ENCODE results near the gene OR8D4.

DNA sequence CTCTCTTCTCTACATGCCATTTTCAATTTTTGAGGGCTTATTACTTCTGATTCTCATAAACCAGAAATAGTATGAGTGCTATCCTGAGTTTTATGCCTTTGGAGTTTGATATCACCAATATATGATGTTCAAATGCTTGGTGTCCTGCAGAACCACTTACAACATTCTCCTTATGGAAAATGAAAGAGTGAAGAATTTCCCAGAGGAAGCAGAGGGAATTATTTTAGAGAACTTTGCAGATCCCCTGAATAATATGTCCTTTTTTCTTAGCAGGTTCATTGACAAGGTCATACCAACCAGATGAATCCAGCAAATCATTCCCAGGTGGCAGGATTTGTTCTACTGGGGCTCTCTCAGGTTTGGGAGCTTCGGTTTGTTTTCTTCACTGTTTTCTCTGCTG, 37.4 kb downstream of the OR8D4 start, which contains the start of gene OR4D5:
- TF ChIP-seq, protein P1, sequence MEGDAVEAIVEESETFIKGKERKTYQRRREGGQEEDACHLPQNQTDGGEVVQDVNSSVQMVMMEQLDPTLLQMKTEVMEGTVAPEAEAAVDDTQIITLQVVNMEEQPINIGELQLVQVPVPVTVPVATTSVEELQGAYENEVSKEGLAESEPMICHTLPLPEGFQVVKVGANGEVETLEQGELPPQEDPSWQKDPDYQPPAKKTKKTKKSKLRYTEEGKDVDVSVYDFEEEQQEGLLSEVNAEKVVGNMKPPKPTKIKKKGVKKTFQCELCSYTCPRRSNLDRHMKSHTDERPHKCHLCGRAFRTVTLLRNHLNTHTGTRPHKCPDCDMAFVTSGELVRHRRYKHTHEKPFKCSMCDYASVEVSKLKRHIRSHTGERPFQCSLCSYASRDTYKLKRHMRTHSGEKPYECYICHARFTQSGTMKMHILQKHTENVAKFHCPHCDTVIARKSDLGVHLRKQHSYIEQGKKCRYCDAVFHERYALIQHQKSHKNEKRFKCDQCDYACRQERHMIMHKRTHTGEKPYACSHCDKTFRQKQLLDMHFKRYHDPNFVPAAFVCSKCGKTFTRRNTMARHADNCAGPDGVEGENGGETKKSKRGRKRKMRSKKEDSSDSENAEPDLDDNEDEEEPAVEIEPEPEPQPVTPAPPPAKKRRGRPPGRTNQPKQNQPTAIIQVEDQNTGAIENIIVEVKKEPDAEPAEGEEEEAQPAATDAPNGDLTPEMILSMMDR (conservative IDR thresholded peaks at IDR 0.05; ENCODE audit: low read depth, low read length) = no peak
- no peak for TF ChIP-seq EZH2 (IDR thresholded peaks at IDR 0.05; ENCODE audit: borderline replicate concordance, low read depth, low read length, poor library complexity, severe bottlenecking)

Measured in A673 (cell line).